ENCODE results near the gene KDM6A.
"Not testable (repeated sequence)": the region's sequence is repeated elsewhere in the genome, so short reads cannot be mapped to it uniquely, and the experiment has no call there.

Gene KDM6A

GRCh38 chrX:45024501-45024900 is 151.5 kb downstream of the KDM6A start:
- no peak overlapping the region for H3K27ac ChIP-seq (ENCODE audit: low read length)
- peaks cover 10% of the 10 kb centered on the region for H3K4me1 ChIP-seq (ENCODE audit: control insufficient read depth, low read depth, low read length)
- no peaks in the 10 kb centered on the region for H3K27me3 ChIP-seq (ENCODE audit: control insufficient read depth, insufficient read depth, low read length)
- H3K9me3 ChIP-seq (ENCODE audit: control insufficient read depth, low read depth, low read length) = peaks cover 31% of the 10 kb centered on the region
- H3K9ac ChIP-seq (ENCODE audit: low read length) = no peak overlapping the region
- H3K4me3 ChIP-seq (ENCODE audit: low read length) = no peak overlapping the region
- peaks cover 5% of the 10 kb centered on the region for H3K36me3 ChIP-seq (ENCODE audit: control insufficient read depth, low read depth, low read length)

GRCh38 chrX:45026036-45026435 is 153.0 kb downstream of the KDM6A start:
- Histone ChIP-seq H3K27me3 (ENCODE audit: control insufficient read depth, insufficient read depth, low read length) (no peaks in the 10 kb centered on the region), H3K4me3 (ENCODE audit: low read length) (no peak overlapping the region), H3K36me3 (ENCODE audit: control insufficient read depth, low read depth, low read length) (peaks cover 5% of the 10 kb centered on the region)

GRCh38 chrX:45031830-45032378 is 158.9 kb downstream of the KDM6A start:
- no peaks in the 10 kb centered on the region for H3K27me3 ChIP-seq (ENCODE audit: control insufficient read depth, insufficient read depth, low read length)
- H3K4me3 ChIP-seq (ENCODE audit: low read length) = no peak overlapping the region
- H3K9ac ChIP-seq (ENCODE audit: low read length) = no peak overlapping the region
- H3K27ac ChIP-seq (ENCODE audit: low read length) = no peak overlapping the region
- peaks cover 22% of the 10 kb centered on the region for H3K9me3 ChIP-seq (ENCODE audit: control insufficient read depth, low read depth, low read length)
- peaks cover 11% of the 10 kb centered on the region for H3K4me1 ChIP-seq (ENCODE audit: control insufficient read depth, low read depth, low read length)
- no peaks in the 10 kb centered on the region for H3K36me3 ChIP-seq (ENCODE audit: control insufficient read depth, low read depth, low read length)

More at GRCh38 chrX:45026036-45026435, 153.0 kb downstream of the KDM6A start:
- peaks cover 36% of the 10 kb centered on the region for H3K9me3 ChIP-seq (ENCODE audit: control insufficient read depth, low read depth, low read length)
- no peak overlapping the region for H3K27ac ChIP-seq (ENCODE audit: low read length)
- no peak overlapping the region for H3K9ac ChIP-seq (ENCODE audit: low read length)
- H3K4me1 ChIP-seq (ENCODE audit: control insufficient read depth, low read depth, low read length) = peaks cover 15% of the 10 kb centered on the region

GRCh38 chrX:45035071-45035470 is 162.1 kb downstream of the KDM6A start:
- Histone ChIP-seq H3K36me3 (ENCODE audit: control insufficient read depth, low read depth, low read length) (no peaks in the 10 kb centered on the region), H3K9me3 (ENCODE audit: control insufficient read depth, low read depth, low read length) (peaks cover 6% of the 10 kb centered on the region), H3K4me1 (ENCODE audit: control insufficient read depth, low read depth, low read length) (peaks cover 6% of the 10 kb centered on the region), H3K27ac (ENCODE audit: low read length) (no peak overlapping the region), H3K9ac (ENCODE audit: low read length) (no peak overlapping the region), H3K27me3 (ENCODE audit: control insufficient read depth, insufficient read depth, low read length) (no peaks in the 10 kb centered on the region), H3K4me3 (ENCODE audit: low read length) (no peak overlapping the region)

- no peak overlapping the region for H3K4me3 ChIP-seq (ENCODE audit: low read length)
- H3K4me1 ChIP-seq (ENCODE audit: control insufficient read depth, low read depth, low read length) = peaks cover 6% of the 10 kb centered on the region
- H3K36me3 ChIP-seq (ENCODE audit: control insufficient read depth, low read depth, low read length) = no peaks in the 10 kb centered on the region
- H3K9me3 ChIP-seq (ENCODE audit: control insufficient read depth, low read depth, low read length) = peaks cover 6% of the 10 kb centered on the region
- no peak overlapping the region for H3K27ac ChIP-seq (ENCODE audit: low read length)
- H3K27me3 ChIP-seq (ENCODE audit: control insufficient read depth, insufficient read depth, low read length) = no peaks in the 10 kb centered on the region
- no peak overlapping the region for H3K9ac ChIP-seq (ENCODE audit: low read length)
Observed at GRCh38 chrX:45036161-45036560, 163.2 kb downstream of the KDM6A start.

- H3K27ac ChIP-seq (ENCODE audit: low read length); H3K4me1 ChIP-seq (ENCODE audit: control insufficient read depth, low read depth, low read length); H3K4me3 ChIP-seq (ENCODE audit: low read length); H3K9ac ChIP-seq (ENCODE audit: low read length); H3K9me3 ChIP-seq (ENCODE audit: control insufficient read depth, low read depth, low read length); H3K36me3 ChIP-seq (ENCODE audit: control insufficient read depth, low read depth, low read length); H3K27me3 ChIP-seq (ENCODE audit: control insufficient read depth, insufficient read depth, low read length): not testable (repeated sequence)
Observed at GRCh38 chrX:45040137-45040536, 167.1 kb downstream of the KDM6A start.

- H3K9me3 ChIP-seq (ENCODE audit: control insufficient read depth, low read depth, low read length) = peaks cover 3% of the 10 kb centered on the region
- H3K27ac ChIP-seq (ENCODE audit: low read length) = no peak overlapping the region
- H3K36me3 ChIP-seq (ENCODE audit: control insufficient read depth, low read depth, low read length) = no peaks in the 10 kb centered on the region
- H3K4me3 ChIP-seq (ENCODE audit: low read length) = no peak overlapping the region
- H3K4me1 ChIP-seq (ENCODE audit: control insufficient read depth, low read depth, low read length) = no peaks in the 10 kb centered on the region
- no peaks in the 10 kb centered on the region for H3K27me3 ChIP-seq (ENCODE audit: control insufficient read depth, insufficient read depth, low read length)
- H3K9ac ChIP-seq (ENCODE audit: low read length) = no peak overlapping the region
Observed at GRCh38 chrX:45046417-45046816, 173.4 kb downstream of the KDM6A start.

GRCh38 chrX:45050558-45050957 is 177.6 kb downstream of the KDM6A start:
- no peak overlapping the region for H3K27ac ChIP-seq (ENCODE audit: low read length)
- no peak overlapping the region for H3K4me3 ChIP-seq (ENCODE audit: low read length)
- H3K9ac ChIP-seq (ENCODE audit: low read length) = no peak overlapping the region
- peaks cover 7% of the 10 kb centered on the region for H3K9me3 ChIP-seq (ENCODE audit: control insufficient read depth, low read depth, low read length)
- no peaks in the 10 kb centered on the region for H3K27me3 ChIP-seq (ENCODE audit: control insufficient read depth, insufficient read depth, low read length)
- no peaks in the 10 kb centered on the region for H3K4me1 ChIP-seq (ENCODE audit: control insufficient read depth, low read depth, low read length)
- H3K36me3 ChIP-seq (ENCODE audit: control insufficient read depth, low read depth, low read length) = peaks cover 17% of the 10 kb centered on the region

GRCh38 chrX:45056428-45057145 is 183.6 kb downstream of the KDM6A start:
- no peaks in the 10 kb centered on the region for H3K4me1 ChIP-seq (ENCODE audit: control insufficient read depth, low read depth, low read length)
- H3K9me3 ChIP-seq (ENCODE audit: control insufficient read depth, low read depth, low read length) = peaks cover 13% of the 10 kb centered on the region
- no peak overlapping the region for H3K9ac ChIP-seq (ENCODE audit: low read length)
- no peaks in the 10 kb centered on the region for H3K27me3 ChIP-seq (ENCODE audit: control insufficient read depth, insufficient read depth, low read length)
- no peak overlapping the region for H3K4me3 ChIP-seq (ENCODE audit: low read length)
- no peak overlapping the region for H3K27ac ChIP-seq (ENCODE audit: low read length)
- H3K36me3 ChIP-seq (ENCODE audit: control insufficient read depth, low read depth, low read length) = peaks cover 40% of the 10 kb centered on the region

GRCh38 chrX:45059906-45060305 is 186.9 kb downstream of the KDM6A start:
- not testable (repeated sequence) for H3K4me1 ChIP-seq (ENCODE audit: control insufficient read depth, low read depth, low read length); H3K27me3 ChIP-seq (ENCODE audit: control insufficient read depth, insufficient read depth, low read length); H3K9ac ChIP-seq (ENCODE audit: low read length); H3K27ac ChIP-seq (ENCODE audit: low read length); H3K4me3 ChIP-seq (ENCODE audit: low read length)
- H3K9me3 ChIP-seq (ENCODE audit: control insufficient read depth, low read depth, low read length) = peaks cover 18% of the 10 kb centered on the region
- peaks cover 54% of the 10 kb centered on the region for H3K36me3 ChIP-seq (ENCODE audit: control insufficient read depth, low read depth, low read length)

- no peak overlapping the region for H3K27ac ChIP-seq (ENCODE audit: low read length)
Observed at GRCh38 chrX:45063319-45064095, 190.5 kb downstream of the KDM6A start.

More at GRCh38 chrX:45063319-45064095, 190.5 kb downstream of the KDM6A start:
- no peak overlapping the region for H3K9ac ChIP-seq (ENCODE audit: low read length)
- H3K36me3 ChIP-seq (ENCODE audit: control insufficient read depth, low read depth, low read length) = peaks cover 65% of the 10 kb centered on the region
- no peaks in the 10 kb centered on the region for H3K4me1 ChIP-seq (ENCODE audit: control insufficient read depth, low read depth, low read length)
- no peak overlapping the region for H3K4me3 ChIP-seq (ENCODE audit: low read length)
- H3K9me3 ChIP-seq (ENCODE audit: control insufficient read depth, low read depth, low read length) = peaks cover 15% of the 10 kb centered on the region
- H3K27me3 ChIP-seq (ENCODE audit: control insufficient read depth, insufficient read depth, low read length) = no peaks in the 10 kb centered on the region

Data from iPS-18a (cell line).